Neural progenitor cell (in vitro differentiated cells): Measurements from ENCODE around the gene WDR64.

Experiments
- CTCF ChIP-seq: fragments of 200-600 bp; sonication (generic); IDR thresholded peaks from 2 replicates; pipeline ENCODE4 v1.5.1; 2017; ENCODE audit warnings: antibody characterized with exemption, mild to moderate bottlenecking
- EZH2 ChIP-seq: fragments of 200-600 bp; sonication (generic); IDR thresholded peaks from 2 replicates; pipeline ENCODE4 v1.6.1; 2017; ENCODE audit warnings: antibody characterized with exemption, mild to moderate bottlenecking, moderate library complexity

DNA sequence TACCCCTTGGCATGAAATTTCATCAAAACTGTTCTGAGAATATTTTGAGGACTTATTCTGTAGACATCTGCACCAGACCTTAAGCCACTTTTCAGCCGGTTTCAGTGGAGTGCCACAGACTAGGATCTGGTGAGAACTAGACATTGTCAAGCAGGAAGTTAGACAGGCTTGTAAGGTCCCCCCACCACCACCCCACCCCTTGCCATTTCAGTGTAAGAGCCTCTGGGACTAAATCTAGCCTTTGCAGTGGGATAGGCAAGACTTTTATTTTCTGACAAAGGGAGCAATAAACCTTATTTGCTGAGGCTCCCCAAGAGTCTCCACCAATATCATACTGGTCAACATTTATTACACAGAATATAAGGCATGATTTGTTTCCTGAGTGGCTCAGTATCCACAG, 118.0 kb downstream of the WDR64 start:
- no peak for TF ChIP-seq CTCF
- TF ChIP-seq EZH2, result no peak
